ENCODE data around the gene MAMDC2. TPM values are rescaled to one million over a fixed set of nuclear protein-coding genes. Genes with fewer than 3 reads are reported as not detected.

Gene MAMDC2
- total and polyA plus RNA-seq, 2 of the 4 experiments (the other 2 are of a cell fraction): 5.0 to 5.2 TPM

- Histone ChIP-seq H3K27me3 (ENCODE audit: control insufficient read depth, insufficient read depth, low read length) (no peaks in the 10 kb centered on the region; the same call in none of the 2 replicates), H3K79me1 (ENCODE audit: low read depth in 1 of 2, low read length in 2 of 2) (no peaks in the 10 kb centered on the region), H4K5ac (ENCODE audit: low read depth, low read length) (no peak overlapping the region), H3K18ac (ENCODE audit: low read depth, low read length) (no peak overlapping the region), H2BK120ac (ENCODE audit: low read depth, low read length) (no peak overlapping the region), H3K9ac (ENCODE audit: low read depth, low read length) (no peak overlapping the region), H3K4ac (ENCODE audit: low read depth, low read length) (no peak overlapping the region), H4K20me1 (ENCODE audit: insufficient read depth, low read length) (no peaks in the 10 kb centered on the region), H3K36me3 (ENCODE audit: control insufficient read depth, insufficient read depth, low read length) (no peaks in the 10 kb centered on the region), H2BK20ac (ENCODE audit: low read depth, low read length) (no peak overlapping the region), H3K56ac (ENCODE audit: extremely low read depth, insufficient read depth, low read length) (no peak overlapping the region), H3K4me3 (ENCODE audit: insufficient read depth, low read depth, low read length) (no peak overlapping the region), H2AK9ac (replicated peaks; ENCODE audit: low read depth, low read length, poor library complexity) (no peak overlapping the region), H2AK5ac (ENCODE audit: low read depth, low read length) (no peak overlapping the region), H3K4me2 (ENCODE audit: low read depth, low read length) (no peak overlapping the region), H2AFZ (replicated peaks; ENCODE audit: low read length, poor library complexity) (no peak overlapping the region), H3K9me3 (ENCODE audit: control insufficient read depth, insufficient read depth, low read length) (no peaks in the 10 kb centered on the region), H3K9me1 (ENCODE audit: insufficient read depth, low read length) (no peaks in the 10 kb centered on the region), H2BK15ac (ENCODE audit: low read depth, low read length) (no peak overlapping the region), H3K4me1 (ENCODE audit: control insufficient read depth, insufficient read depth, low read length) (no peaks in the 10 kb centered on the region), H4K91ac (ENCODE audit: insufficient read depth, low read depth, low read length) (no peak overlapping the region), H3K23ac (ENCODE audit: low read depth, low read length) (no peak overlapping the region), H4K8ac (ENCODE audit: low read depth in 2 of 2, low read length in 2 of 2) (no peak overlapping the region), H3K14ac (replicated peaks; ENCODE audit: low read depth, low read length) (no peak overlapping the region), H3K27ac (ENCODE audit: insufficient read depth, low read length) (no peak overlapping the region), H2BK5ac (ENCODE audit: low read depth, low read length, poor library complexity, severe bottlenecking) (no peak overlapping the region)
- no peak for ATAC-seq (ENCODE audit: low read depth)
- intact Hi-C loops (cut with micrococcal nuclease) (no loop called here), dilution Hi-C loops (cut with HindIII; ENCODE audit: low sequenced_read_pairs, unreplicated experiment) (no loop called here), in situ Hi-C loops (cut with MboI; ENCODE audit: low sequenced_read_pairs) (no loop called here)
- TF ChIP-seq MAFK (IDR thresholded peaks at IDR 0.05; ENCODE audit: low read depth, low read length): no peak
- TF ChIP-seq, protein P1, sequence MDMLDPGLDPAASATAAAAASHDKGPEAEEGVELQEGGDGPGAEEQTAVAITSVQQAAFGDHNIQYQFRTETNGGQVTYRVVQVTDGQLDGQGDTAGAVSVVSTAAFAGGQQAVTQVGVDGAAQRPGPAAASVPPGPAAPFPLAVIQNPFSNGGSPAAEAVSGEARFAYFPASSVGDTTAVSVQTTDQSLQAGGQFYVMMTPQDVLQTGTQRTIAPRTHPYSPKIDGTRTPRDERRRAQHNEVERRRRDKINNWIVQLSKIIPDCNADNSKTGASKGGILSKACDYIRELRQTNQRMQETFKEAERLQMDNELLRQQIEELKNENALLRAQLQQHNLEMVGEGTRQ (IDR thresholded peaks at IDR 0.05; ENCODE audit: low read depth, low read length): no peak
- TF ChIP-seq POLR2A (IDR thresholded peaks at IDR 0.05; ENCODE audit: low read depth, low read length): no peak
- no TSS peak for BruUV-seq (replicated peaks)
- DNase-seq: no peak
- ChIA-PET CTCF (no interaction called here), POLR2A (ENCODE audit: unreplicated experiment) (no interaction called here)
- no CpG with 5 or more reads among the region's 3 CpGs for WGBS, 2 experiments (ENCODE audit: extremely low coverage in 2 of 2, insufficient read length in 1 of 2)
Measured at GRCh38 chr9:70055406-70056210, 12.0 kb downstream of the MAMDC2 start.

Measured in IMR-90 (cell line).